Measurements from ENCODE around the gene FGFBP1. TPM values are rescaled to one million over a fixed set of nuclear protein-coding genes. Genes with fewer than 3 reads are reported as not detected.

The FGFBP1 gene
- 10.6 TPM for total RNA-seq (ENCODE audit: insufficient read depth, low replicate concordance)

DNA sequence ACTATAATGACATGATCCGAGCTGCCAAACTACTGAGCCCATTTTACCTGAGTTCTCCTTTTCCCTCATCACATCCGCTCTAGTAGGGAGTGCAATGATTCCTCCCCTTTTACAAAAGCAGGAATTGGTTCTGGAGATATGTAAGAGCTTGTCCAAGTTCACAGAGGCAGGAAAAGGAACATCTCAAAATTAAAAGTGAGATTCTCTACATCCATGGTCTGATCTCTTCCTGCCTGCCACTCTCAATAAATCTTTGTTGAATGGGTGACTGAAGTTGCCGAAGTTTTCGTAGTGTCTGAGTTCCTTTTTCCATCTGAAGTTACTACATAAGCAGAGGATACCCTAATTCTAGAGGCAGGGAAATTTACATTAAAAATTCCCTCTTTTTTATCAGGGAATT is at the start of gene FGFBP1:
Gene FGFBP1, minus strand, starts transcription at position 101 of the 400 bp plus-strand sequence. CDS start 2,108 bp downstream, outside the sequence.
- no peak for DNase-seq (ENCODE audit: low spot score)

DNA sequence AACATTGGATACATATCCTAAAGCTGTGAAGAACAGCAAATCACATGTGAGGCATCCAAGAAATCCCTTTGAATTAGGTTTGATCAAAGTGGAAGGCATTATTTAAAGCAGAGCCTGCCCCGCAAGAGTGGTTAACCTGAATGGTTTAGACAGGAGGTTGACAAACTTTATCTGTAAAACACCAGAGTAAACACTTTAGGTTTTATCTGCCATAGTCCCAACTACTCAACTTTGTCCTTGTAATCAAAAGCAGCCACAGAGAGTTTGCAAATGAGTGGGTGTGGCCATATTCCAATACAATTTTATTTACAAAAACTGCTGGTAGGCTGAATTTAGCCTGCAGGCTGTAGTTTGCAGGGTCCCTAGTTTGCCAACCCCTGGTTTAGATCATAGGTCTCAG is 49.7 kb upstream of the FGFBP1 start:
- no peak for DNase-seq (ENCODE audit: low spot score)

DNA sequence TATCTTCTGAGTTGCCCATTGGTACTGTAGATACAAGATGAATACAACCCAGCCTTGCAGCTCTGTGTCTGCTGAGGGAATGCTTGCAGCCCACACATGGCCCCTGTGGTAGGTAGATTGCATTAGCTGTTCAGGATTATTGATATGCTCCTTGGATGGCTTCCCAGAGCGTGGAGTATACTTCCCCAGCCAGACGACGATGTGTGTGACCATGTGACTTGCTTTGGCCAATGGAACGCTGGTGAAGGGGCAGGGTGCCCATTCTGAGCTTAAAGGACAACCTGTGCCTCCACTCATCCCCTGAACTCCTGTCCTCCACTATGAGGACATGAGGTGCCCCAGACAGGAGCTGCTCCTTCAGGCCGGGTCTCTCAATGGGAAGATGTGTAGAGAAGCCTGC is 48.4 kb upstream of the FGFBP1 start:
- no peak for DNase-seq (ENCODE audit: low spot score)

DNA sequence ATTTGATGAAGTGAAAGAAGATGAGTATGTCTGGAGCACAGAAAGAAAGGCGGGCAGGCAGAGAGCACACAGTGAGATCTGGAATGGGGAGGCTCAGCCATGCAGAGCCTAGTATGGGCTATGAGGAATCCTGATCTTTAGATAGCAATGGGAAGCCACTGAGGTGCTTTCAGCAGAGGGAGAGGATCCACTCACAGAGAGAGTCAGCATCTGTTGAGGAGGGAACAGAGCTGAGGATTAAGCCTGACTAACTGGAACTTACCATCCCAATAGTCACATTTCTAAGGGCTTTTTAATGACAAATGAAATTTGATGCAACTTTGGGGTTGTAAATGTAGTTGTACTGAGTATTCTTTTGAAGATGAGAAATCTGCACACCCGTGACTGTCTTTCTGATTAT is 45.1 kb upstream of the FGFBP1 start:
- no peak for DNase-seq (ENCODE audit: low spot score)

DNA sequence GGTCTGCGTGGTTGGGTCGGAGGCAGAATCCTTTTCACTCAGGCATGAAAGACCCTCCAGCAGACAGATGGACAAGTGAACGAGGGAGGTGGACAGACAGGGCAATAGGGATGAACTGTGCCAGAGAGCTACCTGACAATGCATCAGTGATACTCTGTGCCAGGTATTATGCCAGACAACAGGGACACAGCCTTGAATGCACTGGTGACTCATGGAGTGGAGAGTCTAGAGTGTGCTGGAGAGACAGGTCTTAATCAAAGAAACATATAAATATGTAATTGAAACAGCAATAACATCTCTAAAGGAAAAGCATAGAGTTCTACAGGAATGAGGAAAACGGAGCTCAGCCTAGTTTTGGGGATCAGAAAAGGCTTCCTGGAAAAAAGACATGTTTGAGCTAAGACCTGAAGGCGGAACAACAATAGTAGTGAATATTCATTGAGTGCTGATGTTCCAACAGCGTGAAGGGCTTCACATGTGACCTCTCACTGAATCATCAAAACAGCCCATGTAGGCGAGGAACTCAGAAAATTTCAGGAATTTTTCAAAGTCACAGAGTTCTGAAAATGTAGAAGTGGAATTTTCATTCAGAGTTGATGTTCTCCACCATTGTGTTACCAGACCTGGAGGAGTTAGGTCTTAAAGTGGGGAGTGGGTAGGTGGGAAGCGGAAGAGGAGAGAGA is 44.4 kb upstream of the FGFBP1 start:
- DNase-seq (ENCODE audit: low spot score): no peak

DNA sequence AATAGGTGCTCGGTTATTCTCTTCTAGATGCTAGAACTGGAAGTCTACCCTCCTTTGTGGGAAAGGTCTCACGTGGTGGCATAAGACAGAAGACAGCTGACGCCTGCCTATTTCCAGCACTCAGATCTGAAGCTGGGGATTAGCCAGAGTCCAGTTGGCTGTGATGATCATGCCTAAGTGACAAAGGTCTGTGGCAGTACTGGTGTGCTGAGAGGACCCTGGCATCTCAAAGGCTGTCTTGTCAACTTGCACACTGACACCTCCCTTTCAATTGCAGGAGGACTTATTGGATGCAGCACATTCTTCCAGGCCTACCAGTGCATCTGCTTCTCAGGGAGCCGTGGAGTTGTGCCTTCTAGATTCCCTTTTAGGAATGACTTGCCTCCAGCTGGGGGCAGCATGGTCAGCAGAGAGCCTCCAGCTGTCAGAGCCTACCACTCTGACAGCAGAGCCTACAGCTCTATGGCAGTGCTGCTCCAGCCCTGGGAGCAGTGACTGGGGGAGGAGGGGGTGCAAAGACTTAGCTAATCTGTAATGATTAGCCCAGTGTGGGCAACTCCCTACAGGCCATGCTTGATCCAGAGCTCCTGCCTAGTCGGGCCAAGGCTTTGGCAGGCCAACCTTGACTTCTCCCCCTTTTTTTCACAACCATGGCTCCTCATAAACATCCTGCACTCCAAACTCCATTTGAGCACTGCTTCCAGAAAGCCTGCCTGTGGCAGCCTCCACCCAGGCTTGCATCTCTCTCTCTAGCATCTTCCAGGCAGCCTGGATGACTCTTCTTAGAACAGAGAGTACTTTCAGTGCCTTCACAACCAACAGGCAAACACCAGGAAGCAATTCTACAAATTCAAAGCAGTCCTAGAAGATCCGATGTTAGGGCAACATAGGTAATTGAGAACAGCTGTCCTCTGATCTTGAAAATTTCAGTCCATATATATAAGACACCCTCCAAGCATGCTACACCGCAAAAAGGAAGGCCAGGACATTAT is 38.2 kb upstream of the FGFBP1 start:
- DNase-seq (ENCODE audit: low spot score): no peak

DNA sequence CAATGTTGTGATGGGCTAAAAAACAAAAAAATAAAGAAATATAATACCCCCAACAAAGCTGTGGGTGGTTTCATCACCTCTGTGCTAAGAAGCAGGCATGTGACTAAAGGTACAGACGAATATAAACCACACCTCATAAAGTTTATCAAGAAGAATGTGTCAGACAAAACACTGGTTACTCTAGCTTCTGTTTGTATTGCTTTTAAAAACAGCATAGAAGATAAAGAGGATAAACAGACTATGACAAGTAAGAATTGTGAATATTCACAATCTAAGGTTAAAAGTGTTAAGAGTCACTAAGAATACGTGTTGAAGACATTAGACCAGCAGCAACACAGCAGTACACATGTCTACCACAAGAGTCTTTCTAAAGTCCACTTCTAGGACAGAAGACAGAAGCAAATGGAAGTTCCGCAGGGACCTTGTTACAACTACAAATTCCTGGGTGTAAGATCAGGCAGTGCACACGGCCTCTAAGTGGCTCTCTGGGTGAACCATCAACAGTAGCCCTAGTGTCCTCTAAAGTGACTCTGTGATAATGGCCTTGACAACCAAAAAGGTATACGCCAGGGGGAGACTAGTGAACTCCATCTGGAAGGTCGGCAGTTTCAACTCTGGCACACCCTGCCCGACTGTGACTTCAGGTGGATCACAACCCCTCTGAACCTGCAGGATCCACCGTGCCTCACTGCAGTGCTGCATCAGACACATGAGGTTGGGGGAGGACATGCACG is 32.7 kb upstream of the FGFBP1 start:
- no peak for DNase-seq (ENCODE audit: low spot score)

DNA sequence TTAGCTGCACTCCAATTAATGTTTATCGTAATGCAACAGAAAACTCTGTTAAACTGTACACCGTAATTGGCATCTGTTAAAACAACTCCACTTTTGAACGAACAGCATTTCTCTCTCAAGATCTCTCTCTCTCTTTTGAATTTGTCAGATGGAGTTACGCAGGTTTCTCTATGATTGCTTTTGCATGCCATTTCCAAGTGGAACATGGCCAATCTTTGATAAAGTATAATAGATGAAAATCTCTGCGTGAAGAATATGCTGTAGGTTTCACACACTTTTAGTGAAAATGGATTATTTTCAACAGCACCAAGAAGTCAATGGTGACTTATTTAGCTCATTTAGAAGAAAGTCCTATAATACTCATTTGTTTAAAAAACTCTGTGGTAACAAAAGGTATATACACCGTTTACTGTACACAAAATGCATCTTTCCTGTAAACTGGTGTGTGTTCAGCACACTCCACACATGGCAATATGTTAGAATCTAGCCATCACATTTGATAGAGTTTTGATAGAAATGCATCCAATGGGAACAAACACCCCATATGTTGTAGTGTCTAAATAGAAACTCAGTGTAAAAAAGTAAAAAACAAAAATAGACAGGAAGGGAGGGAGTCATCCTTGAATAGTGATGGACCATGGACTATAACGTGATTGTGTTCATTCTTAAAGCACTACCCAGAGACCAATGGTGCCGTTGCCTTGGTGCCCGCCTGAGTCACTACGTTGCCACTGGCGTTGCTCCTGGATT is 30.2 kb upstream of the FGFBP1 start:
- DNase-seq (ENCODE audit: low spot score): no peak

DNA sequence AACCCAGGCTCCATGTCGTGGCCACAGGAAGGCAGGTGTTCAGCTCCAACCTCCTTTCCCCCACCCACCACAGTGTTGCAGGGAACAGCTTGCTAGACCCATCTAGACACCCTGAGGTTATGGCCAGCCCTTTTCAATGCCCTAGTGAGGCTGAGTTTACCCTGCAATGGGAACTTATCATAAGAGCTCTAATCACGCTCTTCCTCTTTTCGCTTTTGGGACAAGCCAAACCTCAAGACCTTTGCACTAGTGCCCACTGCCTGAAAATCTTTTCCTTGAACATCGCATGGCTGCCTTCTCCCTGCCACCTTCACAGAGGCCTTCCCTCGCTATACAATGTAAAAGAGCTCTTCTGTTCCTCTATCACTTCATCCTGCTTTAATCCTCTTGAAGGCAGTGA is 26.8 kb upstream of the FGFBP1 start:
- no peak for DNase-seq (ENCODE audit: low spot score)

DNA sequence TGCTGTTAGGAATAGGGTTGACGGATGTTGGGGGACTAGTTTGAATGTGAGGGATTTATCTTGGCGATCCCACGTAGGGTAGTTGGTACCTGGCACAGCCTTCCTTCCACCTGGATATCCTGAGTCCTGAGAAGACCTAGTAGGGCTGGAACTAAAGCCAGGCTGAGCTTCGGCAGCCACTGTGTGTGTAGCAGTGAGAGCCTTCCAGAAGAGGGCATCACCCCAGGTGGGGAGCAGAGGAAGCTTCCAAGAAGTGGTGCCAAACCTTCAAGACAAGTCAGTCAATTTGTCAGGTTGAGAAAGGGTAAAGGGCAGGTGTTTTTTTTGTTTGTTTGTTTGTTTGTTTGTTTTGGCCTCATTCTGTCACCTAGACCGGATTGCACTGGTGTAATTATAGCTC is 25.6 kb upstream of the FGFBP1 start:
- no peak for DNase-seq (ENCODE audit: low spot score)

DNA sequence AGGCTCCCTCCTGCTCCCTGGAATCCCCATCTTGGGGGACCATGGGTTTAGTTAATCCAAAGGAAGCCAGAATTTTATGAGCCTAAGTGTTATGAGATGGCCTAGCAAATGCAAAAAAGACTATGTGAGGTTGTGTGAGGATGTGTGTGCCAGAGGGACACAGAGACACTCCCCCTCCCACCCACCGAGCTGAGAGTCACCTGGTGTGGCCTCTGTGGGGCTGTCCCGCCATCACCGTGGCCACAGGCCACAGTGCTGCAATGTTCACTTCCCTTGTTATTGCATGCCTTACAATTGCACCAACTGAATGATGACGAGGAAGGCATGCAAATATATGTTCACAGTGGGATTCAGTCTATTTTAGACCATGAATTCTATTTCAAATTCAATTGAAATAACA is 25.0 kb upstream of the FGFBP1 start:
- no peak for DNase-seq (ENCODE audit: low spot score)

DNA sequence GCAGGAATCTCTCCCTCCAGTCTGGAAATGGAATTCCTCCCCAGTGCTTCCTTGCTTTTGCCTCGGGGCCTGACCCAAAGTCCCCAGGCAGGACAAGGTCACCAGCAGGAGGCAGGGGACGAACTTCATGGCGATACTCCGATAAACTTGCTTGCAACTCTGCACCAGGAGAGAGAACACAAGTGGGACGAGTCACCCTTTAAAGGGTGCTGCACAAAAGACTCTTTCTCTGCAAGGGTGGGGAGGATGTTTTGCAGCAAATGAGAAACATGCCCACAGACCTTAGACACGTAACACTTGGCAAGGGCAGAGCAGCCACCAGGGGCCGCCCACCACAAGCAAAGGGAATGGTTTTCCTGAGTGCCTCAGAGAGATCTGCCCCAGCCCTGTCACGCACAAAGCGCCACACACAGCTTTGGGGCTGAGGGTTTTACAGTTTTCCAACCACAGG is 24.5 kb upstream of the FGFBP1 start, which contains the start of gene FGFBP2:
Gene FGFBP2, minus strand, starts transcription at position 175 of the 451 bp plus-strand sequence. Its CDS starts 46 bp downstream, at position 129.
- peak; percentile 54 for DNase-seq (ENCODE audit: low spot score)

DNA sequence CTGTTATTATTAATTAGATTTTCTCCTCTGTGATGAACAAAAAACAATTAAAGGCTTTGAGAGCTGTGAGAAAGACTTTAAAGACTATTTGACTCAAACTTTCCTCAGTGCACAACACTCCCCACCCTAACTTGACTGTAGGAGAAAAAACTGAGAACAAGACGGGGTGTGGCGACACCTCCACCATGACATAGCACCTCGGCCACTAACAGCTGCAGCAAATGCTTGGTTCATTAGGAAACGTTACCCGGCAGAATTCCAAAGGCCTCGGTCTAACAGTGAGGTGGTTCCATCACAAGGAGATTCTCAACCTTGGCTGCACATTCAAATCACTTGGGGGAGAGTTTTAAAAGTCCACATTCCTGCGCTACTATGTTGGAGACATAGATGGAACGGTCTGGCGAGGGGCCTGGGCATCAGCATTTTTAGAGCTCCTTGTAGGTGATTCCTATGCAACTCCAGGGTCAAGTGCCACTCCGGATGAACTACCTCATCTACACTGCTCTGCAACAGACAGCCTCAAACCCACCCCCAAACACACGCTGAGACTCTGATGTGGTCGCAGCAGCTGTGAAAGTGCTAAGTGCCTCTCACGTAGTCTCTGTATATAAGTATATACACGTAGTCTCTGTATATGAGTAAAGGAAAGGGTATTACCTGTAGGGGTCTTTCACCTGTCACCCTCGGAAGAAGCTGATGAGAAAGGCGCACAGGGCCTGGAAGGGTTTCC is 23.4 kb upstream of the FGFBP1 start:
- no peak for DNase-seq (ENCODE audit: low spot score)

DNA sequence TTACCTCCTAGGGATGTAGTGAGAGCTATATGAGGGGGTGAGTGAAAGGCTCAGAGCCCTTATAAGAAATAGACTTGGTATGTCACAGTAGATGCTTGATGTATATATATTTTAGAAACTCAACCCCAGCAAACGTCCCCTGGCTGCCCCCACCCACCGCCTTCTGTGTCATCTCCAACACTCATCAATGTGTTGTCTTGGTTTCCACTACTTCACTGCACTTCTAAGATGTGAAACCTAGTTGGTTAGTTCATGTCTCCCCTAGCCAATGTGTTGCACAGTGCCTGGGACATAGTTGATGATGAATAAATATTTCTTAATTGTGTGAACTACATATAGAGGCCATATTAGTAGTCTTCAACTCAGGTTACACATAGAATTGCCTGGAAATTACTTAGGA is 20.0 kb upstream of the FGFBP1 start:
- DNase-seq (ENCODE audit: low spot score): no peak

DNA sequence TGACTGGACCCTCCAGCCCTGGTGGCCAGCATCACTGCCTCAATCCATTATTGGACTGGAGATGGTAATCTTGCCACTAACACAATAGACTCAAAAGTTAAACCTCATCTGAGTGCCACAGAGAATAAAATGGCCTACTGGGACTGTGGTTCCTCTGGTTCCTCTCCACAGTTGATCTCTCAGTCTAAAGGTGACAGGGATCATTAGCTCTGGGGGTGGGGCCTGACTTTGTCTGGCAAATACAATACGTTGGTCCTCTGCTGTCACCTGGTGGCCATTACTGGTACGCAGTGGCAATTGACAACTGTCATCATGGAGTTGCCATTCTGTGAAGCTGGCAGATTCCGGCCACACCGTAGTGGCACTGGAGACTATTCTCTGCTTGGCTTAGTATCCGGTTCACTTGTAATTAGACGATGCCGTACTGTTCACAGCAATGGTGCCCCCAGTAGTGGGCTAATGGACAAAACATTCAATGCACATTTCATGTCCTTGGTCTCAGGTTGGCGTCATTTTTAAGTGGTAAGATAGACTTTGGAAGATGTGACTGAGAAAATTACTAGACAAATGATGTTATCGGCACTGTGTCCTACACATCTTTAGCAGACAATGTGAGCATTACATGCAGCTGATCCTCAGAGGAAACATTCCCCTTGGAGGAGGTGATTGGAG is 17.8 kb upstream of the FGFBP1 start:
- peak; percentile 37 for DNase-seq (ENCODE audit: low spot score)

DNA sequence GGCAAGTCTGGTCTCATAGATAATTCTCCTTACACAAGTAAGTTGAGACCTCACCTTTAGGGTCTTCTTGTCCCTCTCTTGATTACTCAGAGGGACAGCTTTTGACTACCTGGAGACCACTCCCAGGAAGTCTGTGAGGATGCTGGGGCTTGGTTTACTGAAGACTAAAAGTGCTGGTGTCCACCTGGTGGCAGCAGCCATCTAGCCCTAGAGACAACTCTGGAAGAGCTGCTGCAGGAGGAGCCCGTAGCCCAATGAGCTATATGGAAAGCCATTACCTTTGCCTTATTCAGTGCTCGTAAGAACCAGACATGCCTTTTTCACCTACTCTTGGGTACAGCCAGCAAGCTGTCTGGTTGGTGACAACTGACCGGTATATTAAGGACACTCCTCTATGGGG is 17.1 kb upstream of the FGFBP1 start:
- DNase-seq (ENCODE audit: low spot score): no peak

DNA sequence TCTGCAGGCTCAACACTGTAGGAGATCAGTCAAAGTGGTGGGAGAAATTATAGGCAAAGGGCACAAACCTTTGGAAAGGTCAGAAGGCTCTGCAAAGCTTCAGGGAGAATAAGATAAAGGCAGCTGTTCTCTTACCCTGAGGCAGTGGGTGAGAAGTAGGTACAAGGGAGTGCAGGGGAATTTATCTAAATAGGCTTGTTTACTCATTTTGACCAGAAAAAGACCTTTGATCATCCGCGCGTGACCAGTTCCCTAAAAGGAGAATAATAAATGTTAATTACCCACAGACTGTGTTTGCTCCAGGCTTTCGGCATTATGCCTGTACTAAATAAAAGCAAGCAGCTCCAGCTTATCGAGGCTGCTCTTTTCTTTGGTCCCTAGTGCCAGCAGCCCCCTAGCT is 15.1 kb upstream of the FGFBP1 start:
- no peak for DNase-seq (ENCODE audit: low spot score)

DNA sequence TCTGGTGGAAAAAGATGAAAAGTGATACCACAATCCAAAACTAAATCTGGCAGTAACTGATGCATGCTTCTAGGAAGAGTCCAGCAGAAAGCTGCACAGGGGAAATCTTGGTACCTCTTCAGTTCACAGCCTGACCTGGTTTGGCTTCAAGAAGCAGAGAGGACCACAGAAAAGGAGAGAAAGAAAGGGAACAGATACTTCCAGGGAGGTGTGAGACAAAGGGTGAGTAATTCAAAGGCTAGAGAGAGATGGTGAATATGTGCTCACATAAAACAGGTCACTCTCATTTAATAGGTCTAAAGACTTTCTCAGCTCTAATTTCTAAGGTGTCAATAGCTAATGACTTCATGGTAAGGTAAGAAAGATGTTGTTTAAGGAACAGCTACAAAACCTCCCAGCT is 13.2 kb upstream of the FGFBP1 start:
- DNase-seq (ENCODE audit: low spot score): no peak

DNA sequence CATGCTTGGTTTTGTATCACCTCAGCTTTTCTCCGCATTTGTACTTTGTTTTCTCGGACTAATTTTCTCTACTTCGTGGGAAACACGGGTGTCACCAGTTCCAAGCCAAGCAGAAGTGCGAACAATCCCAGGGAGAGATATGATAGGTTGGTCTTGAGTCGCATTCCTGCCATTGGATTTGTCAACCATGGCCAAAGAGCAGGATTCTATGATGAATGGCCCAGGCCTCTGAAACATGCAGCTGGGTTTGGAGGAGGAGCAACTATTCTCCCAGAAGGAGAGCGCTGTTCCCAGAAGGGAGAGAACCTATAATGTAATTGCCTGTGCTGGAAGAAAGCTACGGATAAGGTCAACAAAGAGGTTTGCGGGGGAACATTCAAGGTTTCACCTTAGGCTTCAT is 10.3 kb upstream of the FGFBP1 start:
- DNase-seq (ENCODE audit: low spot score): no peak

DNA sequence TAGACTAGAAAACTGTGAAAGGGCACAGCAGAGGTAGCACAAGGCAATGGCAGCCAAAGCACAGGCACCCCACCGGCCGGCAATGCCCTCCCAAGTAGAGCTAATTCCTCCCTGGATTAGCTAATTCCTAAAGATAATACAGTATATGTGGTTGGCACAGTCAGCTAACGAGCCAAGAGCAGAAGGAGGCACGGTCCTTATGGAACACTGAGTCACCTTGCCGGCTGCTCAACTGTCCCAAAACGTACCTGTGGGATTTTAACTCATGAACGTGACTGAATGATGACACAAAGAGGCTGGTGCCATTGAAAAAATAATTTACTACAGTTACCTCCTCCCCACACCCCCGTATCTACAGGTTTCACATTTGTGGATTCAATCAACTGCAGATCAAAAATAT is 9.1 kb upstream of the FGFBP1 start:
- DNase-seq (ENCODE audit: low spot score): no peak

All from umbilical cord (tissue), 2 donors.